ENCODE data around the gene HOXA4.

The HOXA4 gene

GRCh38 chr7:27130540-27131389 is at the start of gene HOXA4:
TSS of gene HOXA4 (minus strand) at chr7:27130757. CDS start at chr7:27130733, 24 bp downstream.
- TF ChIP-seq, protein P1, sequence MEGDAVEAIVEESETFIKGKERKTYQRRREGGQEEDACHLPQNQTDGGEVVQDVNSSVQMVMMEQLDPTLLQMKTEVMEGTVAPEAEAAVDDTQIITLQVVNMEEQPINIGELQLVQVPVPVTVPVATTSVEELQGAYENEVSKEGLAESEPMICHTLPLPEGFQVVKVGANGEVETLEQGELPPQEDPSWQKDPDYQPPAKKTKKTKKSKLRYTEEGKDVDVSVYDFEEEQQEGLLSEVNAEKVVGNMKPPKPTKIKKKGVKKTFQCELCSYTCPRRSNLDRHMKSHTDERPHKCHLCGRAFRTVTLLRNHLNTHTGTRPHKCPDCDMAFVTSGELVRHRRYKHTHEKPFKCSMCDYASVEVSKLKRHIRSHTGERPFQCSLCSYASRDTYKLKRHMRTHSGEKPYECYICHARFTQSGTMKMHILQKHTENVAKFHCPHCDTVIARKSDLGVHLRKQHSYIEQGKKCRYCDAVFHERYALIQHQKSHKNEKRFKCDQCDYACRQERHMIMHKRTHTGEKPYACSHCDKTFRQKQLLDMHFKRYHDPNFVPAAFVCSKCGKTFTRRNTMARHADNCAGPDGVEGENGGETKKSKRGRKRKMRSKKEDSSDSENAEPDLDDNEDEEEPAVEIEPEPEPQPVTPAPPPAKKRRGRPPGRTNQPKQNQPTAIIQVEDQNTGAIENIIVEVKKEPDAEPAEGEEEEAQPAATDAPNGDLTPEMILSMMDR (IDR thresholded peaks at IDR 0.05; ENCODE audit: insufficient read depth, missing control alignments): no peak
- no peak for FAIRE-seq
- no peak for DNase-seq (ENCODE audit: insufficient read length, low spot score)

GRCh38 chr7:27179503-27180430 is 49.2 kb upstream of the HOXA4 start:
- TF ChIP-seq, protein P1 (IDR thresholded peaks at IDR 0.05; ENCODE audit: insufficient read depth, missing control alignments): peak; percentile 53
- DNase-seq (ENCODE audit: insufficient read length, low spot score) (peak; percentile 91), FAIRE-seq (no peak)

- FAIRE-seq (no peak), DNase-seq (ENCODE audit: insufficient read length, low spot score) (no peak)
- TF ChIP-seq, protein P1 (IDR thresholded peaks at IDR 0.05; ENCODE audit: insufficient read depth, missing control alignments): no peak
Measured at GRCh38 chr7:27179030-27179429, 48.5 kb upstream of the HOXA4 start.

DNA sequence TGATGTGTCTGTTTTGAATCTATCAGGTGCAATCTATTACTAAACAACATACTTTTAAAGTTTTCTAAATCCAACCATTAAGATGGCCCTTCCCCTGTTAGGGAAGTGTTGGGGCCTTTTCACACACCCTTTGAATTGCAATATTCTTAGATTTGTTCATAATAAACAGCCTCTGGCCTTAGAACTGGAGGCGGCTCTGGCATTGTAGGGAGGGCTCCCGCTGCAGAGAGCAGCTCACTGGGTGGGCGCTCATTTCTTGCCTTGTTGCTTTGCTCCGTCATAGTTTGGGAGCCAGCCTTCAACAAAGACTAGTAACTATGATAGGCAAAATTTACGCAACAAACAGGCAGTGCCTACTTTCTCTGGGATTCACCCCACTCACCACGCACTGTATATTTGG is 47.8 kb upstream of the HOXA4 start:
- TF ChIP-seq, protein P1 (IDR thresholded peaks at IDR 0.05; ENCODE audit: insufficient read depth, missing control alignments): no peak
- DNase-seq (ENCODE audit: insufficient read length, low spot score): no peak
- no peak for FAIRE-seq

DNA sequence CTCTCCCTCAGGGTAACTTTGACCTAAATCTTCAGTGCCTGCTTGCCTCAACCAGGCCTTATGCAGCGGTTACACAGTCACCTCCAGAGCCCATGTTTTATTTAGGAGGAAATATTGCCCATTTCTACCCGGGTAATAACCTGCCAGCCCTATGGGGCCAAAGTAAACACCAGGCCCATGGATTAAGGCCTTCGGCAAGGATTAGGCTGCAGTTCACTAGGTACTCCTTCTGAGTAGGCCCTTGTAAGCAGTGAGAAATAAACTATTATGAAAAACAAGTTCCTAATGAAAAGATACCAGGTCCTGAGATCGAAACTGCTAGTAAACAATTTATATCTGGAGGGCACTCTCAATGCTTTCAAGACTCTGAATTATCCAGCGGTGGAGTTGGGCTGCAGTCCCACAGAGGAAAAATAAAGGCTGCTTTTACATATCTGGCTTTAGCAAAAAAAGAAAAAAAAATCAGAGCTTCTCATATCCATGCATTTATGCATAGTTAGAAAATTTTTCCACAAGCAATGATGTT is 47.3 kb upstream of the HOXA4 start:
- TF ChIP-seq, protein P1 (IDR thresholded peaks at IDR 0.05; ENCODE audit: insufficient read depth, missing control alignments): no peak
- no peak for DNase-seq (ENCODE audit: insufficient read length, low spot score)

GRCh38 chr7:27176962-27177794 is 46.6 kb upstream of the HOXA4 start:
- TF ChIP-seq, protein P1 (IDR thresholded peaks at IDR 0.05; ENCODE audit: insufficient read depth, missing control alignments): no peak
- no peak for DNase-seq (ENCODE audit: insufficient read length, low spot score)
- FAIRE-seq: no peak

More for the DNA sequence above, 47.3 kb upstream of the HOXA4 start:
- FAIRE-seq: no peak

All from D721Med (cell line).